GM12878 (cell line): ENCODE results near the gene ACSF3. TPM values are rescaled to one million over a fixed set of nuclear protein-coding genes. Genes with fewer than 3 reads are reported as not detected.

ENCODE experiments used
- ATAC-seq: fragments of 200-7000 bp; cut with Tn5 transposase; 3 replicates; pipeline ENCODE4 v1.9.1; 2020; ENCODE audit warnings: mild to moderate bottlenecking, moderate library complexity
- BruUV-seq: library from RNA; stranded (reverse); fragments of 400-500 nt; replicated peaks from 2 replicates; lab custom pipeline; 2021; lab: Mats Ljungman, UMichigan
- CTCF ChIA-PET: fragments of 300-600 bp; sonication (Branson Sonifier 250); formaldehyde crosslinking; extraction: SDS; loops from one replicate; lab custom pipeline; 2021; ENCODE audit warnings: inconsistent platforms; lab: Yijun Ruan, JAX
- POLR2A ChIA-PET: fragments of 350-600 bp; formaldehyde crosslinking; extraction: SDS; loops from one replicate; lab custom pipeline; 2021; ENCODE audit warnings: inconsistent platforms; lab: Charles Lee
- RAD21 ChIA-PET: fragments of 300-600 bp; sonication (Branson Sonifier 250); formaldehyde crosslinking; loops from one replicate; lab custom pipeline; 2023; ENCODE audit warnings: antibody characterized with exemption; ENCODE audit not compliant: unreplicated experiment; lab: Charles Lee
- SMC1A ChIA-PET: fragments of 300-600 bp; sonication (Branson Sonifier 250); formaldehyde crosslinking; loops from one replicate; lab custom pipeline; 2023; ENCODE audit not compliant: unreplicated experiment, uncharacterized antibody; lab: Charles Lee
- DNase-seq: peaks from one replicate; pipeline ENCODE4 v3.0.0-alpha.2; 2011; ENCODE audit warnings: low read depth, low spot score
- FAIRE-seq: peaks from 3 replicates; lab custom pipeline; 2011; peaks lifted over from hg19 to GRCh38; lab: Jason Lieb, UNC
- H2AFZ ChIP-seq: 2 replicates; pipeline ENCODE4 v1.6.0; 2011; ENCODE audit warnings: low read depth, low read length, control low read depth; ENCODE audit not compliant: control insufficient read depth
- H3K27ac ChIP-seq: 2 replicates; pipeline ENCODE4 v1.5.1; 2011; ENCODE audit warnings: control low read depth; ENCODE audit not compliant: control insufficient read depth, insufficient read depth
- H3K27me3 ChIP-seq, 2 experiments: replicated peaks in 1 of 2; 2 replicates each; pipeline versions ENCODE4 v1.6.0 to v1.6.1; 2011; ENCODE audit warnings: low read length in 1 of 2; ENCODE audit not compliant: control insufficient read depth in 2 of 2, insufficient read depth in 2 of 2
- H3K36me3 ChIP-seq, 2 experiments: 2 replicates each; pipeline ENCODE4 v1.5.1; 2011; ENCODE audit warnings: low read length in 1 of 2; ENCODE audit not compliant: control insufficient read depth in 2 of 2, insufficient read depth in 2 of 2
- H3K4me1 ChIP-seq: 2 replicates; pipeline ENCODE4 v1.6.1; 2011; ENCODE audit warnings: mild to moderate bottlenecking, low read length, moderate library complexity, mixed read lengths; ENCODE audit not compliant: control insufficient read depth, insufficient read depth
- H3K4me2 ChIP-seq: 2 replicates; pipeline ENCODE4 v1.6.0; 2011; ENCODE audit warnings: control low read depth; ENCODE audit not compliant: control insufficient read depth, insufficient read depth
- H3K4me3 ChIP-seq: fragments of 200-600 bp; sonication (generic); 2 replicates; pipeline ENCODE4 v1.5.1; 2016
- H3K79me2 ChIP-seq: 2 replicates; pipeline ENCODE4 v1.6.0; 2011; ENCODE audit warnings: low read length; ENCODE audit not compliant: control insufficient read depth, insufficient read depth
- H3K9ac ChIP-seq: 2 replicates; pipeline ENCODE4 v1.8.0; 2011; ENCODE audit warnings: low read length, control low read depth, mixed read lengths; ENCODE audit not compliant: control insufficient read depth, insufficient read depth
- H3K9me3 ChIP-seq: replicated peaks from 3 replicates; pipeline ENCODE4 v1.5.1; 2011; ENCODE audit warnings: mild to moderate bottlenecking, low read length; ENCODE audit not compliant: control insufficient read depth, insufficient read depth
- H4K20me1 ChIP-seq: 2 replicates; pipeline ENCODE4 v1.6.0; 2011; ENCODE audit not compliant: control insufficient read depth, insufficient read depth
- CHD1 ChIP-seq: IDR thresholded peaks from 2 replicates; pipeline ENCODE4 v1.6.1; 2012; ENCODE audit warnings: low read depth, low read length, improper control_type of control experiment
- EGR1 ChIP-seq, 2 experiments: IDR thresholded peaks; 1 replicate in 1 of 2; 2 replicates in 1 of 2; pipeline ENCODE4 v1.6.1; 2011 to 2012; ENCODE audit warnings: low read depth in 2 of 2, low read length in 2 of 2, borderline replicate concordance in 1 of 2, mild to moderate bottlenecking in 1 of 2, moderate library complexity in 1 of 2
- ETV6 ChIP-seq, 2 experiments: fragments of 450-650 bp in 1 of 2; IDR thresholded peaks in 1 of 2; conservative IDR thresholded peaks in 1 of 2; 2 replicates each; pipeline ENCODE4 v1.6.1; 2014; ENCODE audit warnings: antibody characterized with exemption in 1 of 2, borderline replicate concordance in 1 of 2, low read depth in 1 of 2, mild to moderate bottlenecking in 1 of 2, moderate library complexity in 1 of 2
- EZH2 ChIP-seq: IDR thresholded peaks from 2 replicates; pipeline ENCODE4 v1.6.1; 2012; ENCODE audit warnings: low read depth, mild to moderate bottlenecking, control low read depth, inconsistent platforms, low read length, borderline replicate concordance; ENCODE audit not compliant: control insufficient read depth
- GATAD2B ChIP-seq: fragments of 450-650 bp; conservative IDR thresholded peaks from 2 replicates; pipeline ENCODE4 v1.6.1; 2017; ENCODE audit warnings: low read depth, mild to moderate bottlenecking, moderate library complexity
- KDM1A ChIP-seq: fragments of 200-600 bp; sonication (generic); IDR thresholded peaks from 2 replicates; pipeline ENCODE4 v1.6.1; 2016; ENCODE audit warnings: borderline replicate concordance
- POLR2AphosphoS5 ChIP-seq: IDR thresholded peaks from 2 replicates; pipeline ENCODE4 v1.6.1; 2011; ENCODE audit warnings: mild to moderate bottlenecking, low read length, inconsistent platforms
- SMAD5 ChIP-seq: IDR thresholded peaks from 2 replicates; pipeline ENCODE4 v1.6.1; 2016; ENCODE audit warnings: antibody characterized with exemption, low read depth
- SREBF2 ChIP-seq: IDR thresholded peaks from 2 replicates; pipeline ENCODE4 v1.6.1; 2012; ENCODE audit warnings: mild to moderate bottlenecking, low read length
- SRF ChIP-seq, 2 experiments: IDR thresholded peaks; 2 replicates each; pipeline ENCODE4 v1.6.1; 2011; ENCODE audit warnings: low read depth in 2 of 2, low read length in 2 of 2, mild to moderate bottlenecking in 1 of 2, moderate library complexity in 1 of 2
- TCF12 ChIP-seq: IDR thresholded peaks from 2 replicates; pipeline ENCODE4 v1.6.1; 2011; ENCODE audit warnings: low read depth, mild to moderate bottlenecking, low read length
- TCF7 ChIP-seq: IDR thresholded peaks from 2 replicates; pipeline ENCODE4 v1.6.1; 2014; ENCODE audit warnings: antibody characterized with exemption, borderline replicate concordance
- ZBED1 ChIP-seq: IDR thresholded peaks from 2 replicates; pipeline ENCODE4 v1.6.1; 2016; ENCODE audit warnings: borderline replicate concordance
- ZNF24 ChIP-seq: fragments of 450-650 bp; IDR thresholded peaks from 2 replicates; pipeline ENCODE4 v1.6.1; 2017; ENCODE audit warnings: antibody characterized with exemption, mild to moderate bottlenecking
- ZNF384 ChIP-seq: IDR thresholded peaks from 2 replicates; pipeline ENCODE4 v1.6.1; 2012; ENCODE audit warnings: low read depth, mild to moderate bottlenecking, low read length, improper control_type of control experiment, borderline replicate concordance
- ZNF622 ChIP-seq: fragments of 450-650 bp; IDR thresholded peaks from 2 replicates; pipeline ENCODE4 v1.6.1; 2017; ENCODE audit warnings: mild to moderate bottlenecking, inconsistent platforms
- WGBS: methylation state at CpG from one replicate; pipeline ENCODE4 v1.1.6; 2016; ENCODE audit warnings: low lambda C conversion rate; ENCODE audit not compliant: insufficient replicate concordance, insufficient coverage; ENCODE audit errors: missing lambda C conversion rate; 5-methylcytosine and 5-hydroxymethylcytosine counted together
- in situ Hi-C: fragments of 300-500 bp; cut with MboI; formaldehyde crosslinking; loops from 9 replicates; pipeline ENCODE4 v1.14.3; 2018; ENCODE audit warnings: mixed read lengths
- intact Hi-C: fragments of 100-400 bp; cut with micrococcal nuclease; formaldehyde crosslinking; loops from one replicate; pipeline ENCODE4 v1.14.2; 2022; ENCODE audit not compliant: unreplicated experiment
- polyA plus RNA-seq, 11 experiments: library from polyadenylated mRNA; depleted of rRNA in 4 of 11; unstranded in 6 of 11; stranded (reverse) in 5 of 11; fragments of >200 nt; fragmentation: Nextera tagmentation in 4 of 11; fragmentation: Illumina TruSeq in 1 of 11; extraction: Ambion mirVana in 4 of 11; extraction: Trizol in 1 of 11; gene quantifications; 1 replicate in 1 of 11; 2 replicates in 10 of 11; pipeline versions ENCODE4 v1.2.1 to v1.2.3, GENCODE V29; 2011 to 2016; ENCODE audit warnings: inconsistent platforms in 2 of 11, missing spikeins in 2 of 11, low read depth in 1 of 11
- total RNA-seq, 4 experiments: library from RNA; depleted of rRNA in 3 of 4; stranded (reverse); fragments of >200 nt in 3 of 4; fragmentation: Illumina TruSeq in 1 of 4; extraction: Trizol in 1 of 4; gene quantifications; 2 replicates each; pipeline versions ENCODE4 v1.2.1 to v1.2.3, GENCODE V29; 2013 to 2021
- TF ChIP-seq, protein P1 (sequence below): fragments of 450-650 bp; IDR thresholded peaks from 2 replicates; pipeline ENCODE4 v1.6.1; 2017; ENCODE audit warnings: antibody characterized with exemption, mild to moderate bottlenecking, moderate library complexity
- TF ChIP-seq, protein P2 (sequence below): IDR thresholded peaks from 2 replicates; pipeline ENCODE4 v1.6.1; 2012; ENCODE audit warnings: improper control_type of control experiment, low read depth, low read length; ENCODE audit not compliant: insufficient replicate concordance

Gene ACSF3
- total and polyA plus RNA-seq, 10 of the 15 experiments (the other 5 are each of a cell fraction or from before 2014, with no cell fraction given), result 1.0 to 44.4 (median 25.8) TPM

DNA sequence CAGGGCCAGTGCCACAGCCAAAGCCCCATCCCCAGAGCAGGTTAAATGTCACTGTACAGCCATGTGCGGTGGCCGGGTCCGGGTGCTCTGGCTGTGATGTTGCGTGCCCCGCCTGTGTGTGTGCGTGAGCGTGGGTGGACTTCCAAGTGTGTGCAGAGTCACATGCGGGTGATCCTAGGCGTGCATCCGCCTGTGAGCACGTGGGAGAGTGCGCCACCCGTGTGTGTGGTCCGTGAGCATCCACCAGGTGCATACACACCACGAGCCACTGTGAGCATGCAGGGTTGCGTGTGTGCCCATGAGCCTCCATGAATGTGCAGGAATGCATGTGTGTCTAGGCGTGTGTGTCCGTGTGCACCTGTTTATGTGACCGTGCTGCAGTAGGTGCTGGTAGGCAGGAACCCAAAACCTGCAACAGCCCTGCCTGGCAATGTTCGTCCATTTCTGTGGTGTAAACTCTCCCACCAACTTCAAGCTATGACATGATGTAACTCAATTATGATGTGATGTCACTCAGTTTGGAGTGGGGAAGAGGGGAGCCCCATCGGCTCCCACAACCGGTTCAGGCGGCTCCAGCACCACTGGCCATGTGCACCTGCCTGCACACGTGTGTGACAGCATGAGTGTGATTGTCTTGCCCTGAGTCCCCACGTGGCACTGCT lies 37.6 kb upstream of the ACSF3 start:
- Histone ChIP-seq H3K36me3 (no peaks in the 10 kb centered on the region), H3K4me2 (no peak overlapping the region), H2AFZ (no peak overlapping the region), H4K20me1 (no peaks in the 10 kb centered on the region), H3K4me1 (peaks cover 12% of the 10 kb centered on the region), H3K9ac (no peak overlapping the region), H3K9me3 (no peaks in the 10 kb centered on the region), H3K27me3 (no peaks in the 10 kb centered on the region), H3K4me3 (no peak overlapping the region), H3K27ac (no peak overlapping the region), H3K79me2 (no peaks in the 10 kb centered on the region)
- ATAC-seq (no peak), DNase-seq (no peak), FAIRE-seq (no peak)
- intact Hi-C loops, result no loop called here
- RAD21 ChIA-PET, result no interaction called here
- POLR2A ChIA-PET, result no interaction called here
- WGBS, result 49% methylated on average over 25 of the region's 25 CpGs
- SMC1A ChIA-PET, result no interaction called here
- CTCF ChIA-PET, result no interaction called here
- in situ Hi-C loops, result no loop called here
- BruUV-seq, result no TSS peak
- no peak for TF ChIP-seq ZBED1
- TF ChIP-seq TCF7, result no peak
- TF ChIP-seq POLR2AphosphoS5, result no peak
- TF ChIP-seq SRF (IDR thresholded peaks at IDR 0.05; ENCODE audit: low read depth in 2 of 2, low read length in 2 of 2), result no peak
- TF ChIP-seq EZH2, result no peak
- TF ChIP-seq GATAD2B, result no peak
- TF ChIP-seq, protein P1, sequence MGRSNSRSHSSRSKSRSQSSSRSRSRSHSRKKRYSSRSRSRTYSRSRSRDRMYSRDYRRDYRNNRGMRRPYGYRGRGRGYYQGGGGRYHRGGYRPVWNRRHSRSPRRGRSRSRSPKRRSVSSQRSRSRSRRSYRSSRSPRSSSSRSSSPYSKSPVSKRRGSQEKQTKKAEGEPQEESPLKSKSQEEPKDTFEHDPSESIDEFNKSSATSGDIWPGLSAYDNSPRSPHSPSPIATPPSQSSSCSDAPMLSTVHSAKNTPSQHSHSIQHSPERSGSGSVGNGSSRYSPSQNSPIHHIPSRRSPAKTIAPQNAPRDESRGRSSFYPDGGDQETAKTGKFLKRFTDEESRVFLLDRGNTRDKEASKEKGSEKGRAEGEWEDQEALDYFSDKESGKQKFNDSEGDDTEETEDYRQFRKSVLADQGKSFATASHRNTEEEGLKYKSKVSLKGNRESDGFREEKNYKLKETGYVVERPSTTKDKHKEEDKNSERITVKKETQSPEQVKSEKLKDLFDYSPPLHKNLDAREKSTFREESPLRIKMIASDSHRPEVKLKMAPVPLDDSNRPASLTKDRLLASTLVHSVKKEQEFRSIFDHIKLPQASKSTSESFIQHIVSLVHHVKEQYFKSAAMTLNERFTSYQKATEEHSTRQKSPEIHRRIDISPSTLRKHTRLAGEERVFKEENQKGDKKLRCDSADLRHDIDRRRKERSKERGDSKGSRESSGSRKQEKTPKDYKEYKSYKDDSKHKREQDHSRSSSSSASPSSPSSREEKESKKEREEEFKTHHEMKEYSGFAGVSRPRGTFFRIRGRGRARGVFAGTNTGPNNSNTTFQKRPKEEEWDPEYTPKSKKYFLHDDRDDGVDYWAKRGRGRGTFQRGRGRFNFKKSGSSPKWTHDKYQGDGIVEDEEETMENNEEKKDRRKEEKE, result no peak
- no peak for TF ChIP-seq CHD1
- TF ChIP-seq TCF12, result no peak
- TF ChIP-seq, protein P2, sequence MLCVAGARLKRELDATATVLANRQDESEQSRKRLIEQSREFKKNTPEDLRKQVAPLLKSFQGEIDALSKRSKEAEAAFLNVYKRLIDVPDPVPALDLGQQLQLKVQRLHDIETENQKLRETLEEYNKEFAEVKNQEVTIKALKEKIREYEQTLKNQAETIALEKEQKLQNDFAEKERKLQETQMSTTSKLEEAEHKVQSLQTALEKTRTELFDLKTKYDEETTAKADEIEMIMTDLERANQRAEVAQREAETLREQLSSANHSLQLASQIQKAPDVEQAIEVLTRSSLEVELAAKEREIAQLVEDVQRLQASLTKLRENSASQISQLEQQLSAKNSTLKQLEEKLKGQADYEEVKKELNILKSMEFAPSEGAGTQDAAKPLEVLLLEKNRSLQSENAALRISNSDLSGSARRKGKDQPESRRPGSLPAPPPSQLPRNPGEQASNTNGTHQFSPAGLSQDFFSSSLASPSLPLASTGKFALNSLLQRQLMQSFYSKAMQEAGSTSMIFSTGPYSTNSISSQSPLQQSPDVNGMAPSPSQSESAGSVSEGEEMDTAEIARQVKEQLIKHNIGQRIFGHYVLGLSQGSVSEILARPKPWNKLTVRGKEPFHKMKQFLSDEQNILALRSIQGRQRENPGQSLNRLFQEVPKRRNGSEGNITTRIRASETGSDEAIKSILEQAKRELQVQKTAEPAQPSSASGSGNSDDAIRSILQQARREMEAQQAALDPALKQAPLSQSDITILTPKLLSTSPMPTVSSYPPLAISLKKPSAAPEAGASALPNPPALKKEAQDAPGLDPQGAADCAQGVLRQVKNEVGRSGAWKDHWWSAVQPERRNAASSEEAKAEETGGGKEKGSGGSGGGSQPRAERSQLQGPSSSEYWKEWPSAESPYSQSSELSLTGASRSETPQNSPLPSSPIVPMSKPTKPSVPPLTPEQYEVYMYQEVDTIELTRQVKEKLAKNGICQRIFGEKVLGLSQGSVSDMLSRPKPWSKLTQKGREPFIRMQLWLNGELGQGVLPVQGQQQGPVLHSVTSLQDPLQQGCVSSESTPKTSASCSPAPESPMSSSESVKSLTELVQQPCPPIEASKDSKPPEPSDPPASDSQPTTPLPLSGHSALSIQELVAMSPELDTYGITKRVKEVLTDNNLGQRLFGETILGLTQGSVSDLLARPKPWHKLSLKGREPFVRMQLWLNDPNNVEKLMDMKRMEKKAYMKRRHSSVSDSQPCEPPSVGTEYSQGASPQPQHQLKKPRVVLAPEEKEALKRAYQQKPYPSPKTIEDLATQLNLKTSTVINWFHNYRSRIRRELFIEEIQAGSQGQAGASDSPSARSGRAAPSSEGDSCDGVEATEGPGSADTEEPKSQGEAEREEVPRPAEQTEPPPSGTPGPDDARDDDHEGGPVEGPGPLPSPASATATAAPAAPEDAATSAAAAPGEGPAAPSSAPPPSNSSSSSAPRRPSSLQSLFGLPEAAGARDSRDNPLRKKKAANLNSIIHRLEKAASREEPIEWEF, result no peak
- TF ChIP-seq ETV6 (conservative IDR thresholded peaks at IDR 0.05 in 1 of 2, IDR thresholded peaks at IDR 0.05 in 1 of 2; ENCODE audit: borderline replicate concordance in 1 of 2, low read depth in 1 of 2), result no peak
- no peak for TF ChIP-seq EGR1 (IDR thresholded peaks at IDR 0.05; ENCODE audit: borderline replicate concordance in 1 of 2, low read depth in 2 of 2, low read length in 2 of 2)
- TF ChIP-seq ZNF384, result no peak
- TF ChIP-seq KDM1A, result no peak
- TF ChIP-seq ZNF24, result no peak
- no peak for TF ChIP-seq ZNF622
- no peak for TF ChIP-seq SREBF2
- TF ChIP-seq SMAD5, result no peak
